ENCODE results near the gene ATE1.
"Not testable (repeated sequence)": the region's sequence is repeated elsewhere in the genome, so short reads cannot be mapped to it uniquely, and the experiment has no call there.

The ATE1 gene

DNA sequence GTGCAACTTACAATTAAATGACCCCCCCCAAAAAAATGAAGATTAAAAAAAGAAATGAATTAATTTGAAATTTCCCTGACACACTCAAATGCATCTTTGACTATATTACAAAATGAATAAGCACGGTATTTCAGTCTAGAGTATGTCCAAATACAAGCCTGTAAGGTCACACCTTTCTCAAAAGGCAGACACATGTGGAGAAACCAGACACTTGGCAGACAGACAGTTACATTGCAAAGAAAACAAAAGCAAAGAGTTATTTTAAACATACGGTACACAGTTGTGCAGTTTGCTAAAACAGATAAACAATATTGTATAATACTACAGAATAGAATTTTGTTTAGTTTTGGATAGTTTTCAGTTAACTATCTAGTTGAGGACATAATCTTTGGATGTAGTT lies 153.0 kb downstream of the ATE1 start:
- no peak for DNase-seq

DNA sequence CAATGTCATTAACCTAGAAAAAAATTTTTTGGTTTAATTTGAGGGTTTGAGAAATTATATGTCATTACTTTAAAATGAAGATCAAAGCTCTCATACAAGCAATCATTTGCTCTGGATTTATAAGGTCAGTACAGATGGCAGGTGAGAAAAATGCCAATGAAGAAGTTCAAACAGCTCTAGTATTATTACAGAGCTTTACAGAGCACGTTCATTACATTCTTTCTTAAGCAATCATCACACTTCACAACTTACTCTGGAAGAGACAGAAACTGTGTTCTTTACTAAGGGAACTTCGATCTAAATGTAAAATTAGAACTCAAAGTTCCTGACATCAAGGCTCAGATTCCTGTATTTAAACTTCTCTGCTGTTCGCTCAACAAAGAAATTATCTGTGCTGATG lies 153.4 kb downstream of the ATE1 start:
- no peak for DNase-seq

DNA sequence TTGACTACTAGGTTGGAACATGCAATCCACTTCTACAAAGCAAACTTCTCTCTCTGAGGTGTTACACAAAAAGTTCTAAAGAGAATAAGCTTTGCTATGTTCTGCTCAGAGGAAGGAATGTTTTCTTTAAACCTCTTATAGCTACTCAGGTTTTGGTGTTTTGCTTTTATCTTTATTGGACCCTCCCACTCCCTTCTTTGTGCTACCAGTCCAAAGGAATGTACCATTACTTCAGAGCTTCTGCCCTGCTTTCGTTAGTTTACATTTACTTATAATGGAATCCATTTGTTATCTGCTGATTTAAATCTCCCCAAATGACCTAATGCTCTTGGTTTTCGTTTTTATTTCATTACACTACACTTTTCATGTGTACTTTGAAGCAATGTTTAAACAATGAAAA lies 154.9 kb downstream of the ATE1 start:
- DNase-seq = no peak

DNA sequence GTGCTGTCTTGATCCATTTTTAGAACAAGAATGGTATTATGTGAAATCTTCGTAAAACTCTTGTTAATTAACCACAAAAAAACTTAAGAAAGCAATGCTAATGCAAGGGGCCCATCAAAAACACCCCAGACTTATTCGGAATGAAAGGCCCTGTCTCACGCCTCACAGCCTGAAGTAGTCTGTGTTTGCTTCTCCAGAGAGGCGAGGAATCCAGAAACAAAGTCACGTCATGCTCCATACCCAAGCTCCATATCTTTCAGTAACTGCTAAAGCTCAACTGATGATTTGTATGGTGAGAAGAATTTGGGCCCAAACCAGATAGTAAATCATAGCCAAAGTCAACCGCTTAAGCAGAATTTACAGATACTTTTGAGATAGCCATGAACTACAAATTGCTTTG lies 155.4 kb downstream of the ATE1 start:
- DNase-seq = no peak

DNA sequence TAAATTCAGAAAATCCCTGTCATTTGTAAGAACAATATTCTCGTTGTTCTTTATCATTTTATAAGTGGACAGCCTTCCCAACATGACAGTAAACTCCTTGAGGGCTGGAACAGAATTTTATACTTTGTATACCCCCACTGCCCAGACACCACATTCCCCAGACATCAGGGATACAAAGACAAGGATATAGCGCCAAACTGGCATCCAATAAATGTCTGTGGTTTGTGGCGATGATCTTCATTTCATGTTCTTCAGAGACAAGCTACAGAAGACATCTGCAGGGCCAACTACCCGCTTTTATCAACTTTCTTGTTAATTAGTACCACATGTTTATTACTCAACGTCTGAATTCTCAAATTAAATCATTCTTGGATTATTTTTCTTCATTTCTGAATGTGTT lies 155.9 kb downstream of the ATE1 start:
- DNase-seq = no peak

DNA sequence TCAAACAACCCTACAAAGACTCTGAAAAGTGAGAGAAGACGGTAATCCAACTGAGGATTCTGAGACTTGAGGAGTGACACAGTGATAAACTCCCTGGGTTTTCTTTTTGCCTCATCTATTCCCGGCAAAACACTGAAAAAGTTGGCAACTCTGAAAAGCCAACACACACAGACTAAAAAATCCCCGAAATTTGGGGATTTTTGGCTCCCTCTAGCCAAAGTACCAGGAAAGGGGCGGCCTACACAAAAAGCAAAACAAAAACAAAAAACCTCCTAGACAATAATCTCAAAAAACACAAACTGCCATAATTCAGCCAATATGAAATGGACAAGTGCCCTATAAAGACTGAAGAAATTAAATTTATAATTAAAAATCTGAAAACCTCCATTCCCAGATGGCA lies 161.4 kb downstream of the ATE1 start:
- DNase-seq = no peak

DNA sequence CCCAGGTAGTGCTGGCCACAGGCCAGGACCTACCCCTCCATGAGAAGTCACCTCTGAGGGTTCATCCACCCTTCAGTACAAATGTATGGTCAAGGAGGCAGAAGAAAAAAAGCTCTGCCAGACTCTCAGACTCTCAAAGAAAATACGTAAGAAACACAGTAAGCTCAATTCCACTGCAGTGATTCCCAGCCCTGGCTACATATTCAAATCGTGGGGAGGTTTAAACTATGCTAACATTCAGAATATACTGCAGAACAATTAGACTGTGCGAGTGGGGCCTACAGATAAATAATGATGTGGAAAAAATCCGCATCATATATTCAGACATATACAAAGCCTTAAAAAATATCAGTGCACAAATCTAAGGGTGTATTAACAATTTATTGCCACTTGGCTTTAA lies 162.6 kb downstream of the ATE1 start:
- no peak for DNase-seq

DNA sequence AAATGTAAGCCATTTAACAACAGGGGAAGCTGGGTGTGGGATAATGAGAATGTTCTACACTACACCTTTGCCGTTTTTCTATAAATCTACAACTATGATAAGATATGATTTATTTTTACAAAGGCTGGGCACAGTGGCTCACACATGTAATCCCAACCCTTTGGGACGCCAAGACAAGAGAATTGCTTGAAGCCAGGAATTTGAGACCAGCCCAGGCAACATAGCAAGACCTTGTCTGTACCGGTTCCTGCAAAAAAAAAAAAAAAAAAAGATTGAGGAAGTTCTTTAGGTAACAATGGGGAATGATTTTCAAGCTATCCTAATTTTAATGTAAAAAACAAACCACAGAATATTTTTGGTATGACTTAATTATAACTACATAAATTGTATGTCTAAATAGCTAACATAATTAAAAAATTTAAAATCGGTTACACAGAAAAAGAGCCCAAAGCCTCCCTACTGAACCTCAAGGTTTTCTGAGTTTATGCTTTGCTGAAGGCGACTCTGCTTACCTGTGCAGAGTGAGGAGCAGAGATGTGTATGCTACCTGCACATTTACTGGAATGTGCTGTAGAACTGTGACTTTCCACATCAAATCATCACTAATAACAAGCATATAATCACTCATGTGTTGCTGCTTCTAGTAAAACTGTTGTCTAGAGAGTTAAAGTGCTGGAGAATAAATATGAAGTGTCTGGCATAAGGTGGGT lies 163.4 kb downstream of the ATE1 start:
- DNase-seq = no peak

DNA sequence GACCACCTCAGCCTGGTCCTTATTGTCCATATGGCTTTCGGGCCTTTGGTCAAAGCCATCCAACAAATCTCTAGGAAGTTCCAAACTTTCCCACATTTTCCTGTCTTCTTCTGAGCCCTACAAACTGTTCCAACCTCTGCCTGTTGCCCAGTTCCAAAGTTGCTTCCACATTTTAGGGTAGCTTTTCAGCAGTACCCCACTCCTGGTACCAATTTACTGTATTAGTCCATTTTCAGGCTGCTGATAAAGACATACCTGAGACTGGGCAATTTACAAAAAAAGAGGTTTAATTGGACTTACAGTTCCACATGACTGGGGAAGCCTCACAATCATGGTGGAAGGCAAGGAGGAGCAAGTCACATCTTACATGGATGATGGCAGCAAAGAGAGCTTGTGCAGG lies 170.6 kb downstream of the ATE1 start:
- DNase-seq = not testable (repeated sequence)

DNA sequence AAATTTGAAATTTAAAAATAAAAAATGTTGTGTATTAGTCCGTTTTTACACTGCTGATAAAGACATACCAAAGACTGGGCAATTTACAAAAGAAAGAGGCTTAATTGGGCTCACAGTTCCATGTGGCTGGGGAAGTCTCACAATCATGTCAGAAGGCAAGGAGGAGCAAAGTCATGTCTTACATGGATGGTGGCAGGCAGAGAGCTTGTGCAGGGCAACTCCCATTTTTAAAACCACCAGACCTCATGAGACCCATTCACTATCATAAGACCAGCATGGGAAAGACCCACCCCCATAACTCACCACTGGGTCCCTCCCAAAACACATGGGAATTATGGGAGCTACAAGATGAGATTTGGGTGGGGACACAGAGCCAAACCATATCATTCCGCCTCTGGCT lies 172.3 kb downstream of the ATE1 start:
- not testable (repeated sequence) for DNase-seq

DNA sequence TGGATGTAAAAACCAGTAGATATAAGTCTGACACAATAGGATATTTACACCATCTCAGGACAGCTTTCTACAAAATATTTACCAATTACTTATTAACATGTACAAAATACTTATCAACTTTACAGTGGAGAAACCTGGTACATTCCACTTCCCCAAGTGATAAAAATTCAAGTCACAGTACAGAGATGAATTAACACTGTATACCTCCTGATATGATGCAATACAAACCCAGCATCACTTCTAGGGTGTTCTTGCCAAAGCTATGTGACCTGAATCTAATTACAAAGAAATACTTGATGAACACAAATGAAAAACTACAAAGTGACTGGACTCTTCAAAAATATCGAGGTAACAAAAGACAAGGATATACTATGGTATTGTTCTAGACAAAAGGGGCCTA lies 173.2 kb downstream of the ATE1 start:
- no peak for DNase-seq

DNA sequence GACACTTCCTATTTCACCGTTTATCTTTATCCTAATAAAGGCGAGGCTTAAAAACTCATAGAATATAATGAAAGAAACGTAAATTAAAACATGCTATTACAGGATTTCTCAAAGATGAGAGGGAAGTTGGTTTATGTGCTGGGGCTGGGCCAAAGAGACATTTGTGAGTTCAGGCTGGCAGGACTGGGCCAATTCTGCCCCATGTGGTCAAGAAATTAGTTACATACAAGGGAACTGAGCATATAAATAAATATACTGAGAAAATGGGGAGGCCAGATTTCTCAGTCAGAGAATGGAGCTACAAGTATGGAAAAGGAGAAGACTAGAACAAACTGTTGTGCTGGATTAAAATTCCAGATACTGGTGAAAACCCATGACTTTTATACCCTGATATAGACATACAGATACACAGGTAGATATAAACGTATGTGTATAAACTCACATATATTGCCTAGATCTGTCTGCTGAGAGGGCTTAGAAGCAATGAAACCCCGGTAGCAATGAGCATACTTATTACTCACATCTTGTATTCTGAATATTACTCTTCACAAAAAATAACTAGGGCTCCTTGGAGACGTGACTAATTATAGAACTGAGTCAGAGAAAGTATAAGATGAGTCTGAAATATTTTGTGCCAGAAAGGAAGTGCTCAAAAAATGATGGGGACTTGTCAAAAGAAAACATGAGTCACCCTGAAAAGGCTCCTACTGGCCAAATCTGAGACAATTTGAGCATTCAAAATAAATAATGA lies 173.9 kb downstream of the ATE1 start:
- DNase-seq = no peak

DNA sequence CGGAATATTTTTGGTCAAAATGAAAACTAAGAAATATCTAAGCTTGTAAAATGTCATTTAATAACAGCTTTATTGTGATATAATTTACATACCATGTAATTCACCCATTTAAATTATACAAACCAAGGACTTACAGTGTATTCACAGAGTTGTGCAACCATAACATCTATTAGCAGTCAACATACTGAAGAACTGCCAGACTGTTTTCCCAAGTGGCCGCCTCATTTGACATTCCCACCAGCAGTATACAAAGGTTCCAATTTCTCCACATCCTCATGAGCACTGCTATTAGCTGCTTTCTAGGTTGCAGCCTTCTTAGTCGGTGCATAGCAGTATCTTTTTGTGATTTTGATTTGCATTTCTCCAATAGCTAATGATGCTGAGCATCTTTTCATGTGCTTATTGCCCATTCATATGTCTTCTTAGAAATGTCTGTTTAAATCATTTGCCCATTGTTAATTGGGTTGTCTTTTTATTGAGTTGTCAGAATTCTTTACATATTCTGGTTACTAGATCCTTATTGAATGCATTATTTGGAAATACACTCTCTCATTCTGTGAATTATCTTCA lies 176.6 kb downstream of the ATE1 start:
- no peak for DNase-seq

DNA sequence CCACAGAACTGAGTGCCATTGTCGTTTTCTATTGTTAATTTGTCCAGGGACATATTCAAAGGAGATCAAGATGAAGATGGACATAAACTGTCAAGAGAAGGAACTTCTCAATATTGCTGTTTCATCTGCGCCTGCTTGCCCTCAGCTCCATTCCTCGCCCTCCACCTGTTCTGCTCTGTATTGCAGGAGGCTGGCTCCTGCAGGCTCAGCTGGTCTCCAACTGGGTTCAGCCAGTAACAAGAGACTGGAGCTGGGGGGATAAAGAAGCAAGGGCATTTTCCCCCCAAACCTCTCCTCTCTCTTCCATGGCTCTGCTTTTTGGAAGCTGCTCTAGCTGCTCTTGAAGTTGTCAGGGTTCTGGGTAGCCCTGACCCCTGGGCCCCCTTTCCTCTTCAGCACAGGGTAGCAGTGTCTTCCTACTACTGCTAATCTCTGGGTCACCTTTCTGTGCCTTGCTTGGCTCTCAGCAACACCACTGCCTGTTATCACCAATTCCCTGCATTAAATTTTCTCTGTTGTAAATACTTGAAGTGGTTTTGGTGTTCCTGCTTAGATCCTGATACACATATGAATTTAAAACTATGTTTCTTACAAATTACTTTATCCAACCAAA lies 180.6 kb downstream of the ATE1 start:
- no peak for DNase-seq

DNA sequence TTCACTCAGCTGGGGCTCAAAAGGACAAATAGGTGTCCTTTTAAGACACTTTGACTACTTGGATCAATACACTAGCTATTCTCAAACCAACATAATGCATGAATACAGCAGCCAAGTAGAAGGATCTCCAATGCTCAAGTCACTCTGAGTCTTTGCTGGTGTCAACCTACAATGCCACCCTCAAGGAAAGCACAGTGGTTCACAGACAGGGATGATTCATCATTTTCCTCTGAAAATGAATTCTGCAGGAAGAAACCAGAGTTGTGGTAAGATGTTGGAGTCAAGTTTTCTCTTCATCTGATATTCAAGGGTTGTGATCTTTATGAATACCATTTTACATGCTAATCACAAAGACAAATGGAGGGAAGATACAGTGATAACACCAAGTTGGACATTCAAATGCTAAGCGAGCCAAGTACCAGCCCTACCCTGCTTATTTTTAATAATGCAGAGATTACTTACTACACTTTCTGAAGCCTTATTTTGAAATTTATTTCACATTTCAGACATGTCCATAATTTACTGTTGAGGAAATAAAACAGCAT lies 186.5 kb downstream of the ATE1 start:
- DNase-seq = no peak

DNA sequence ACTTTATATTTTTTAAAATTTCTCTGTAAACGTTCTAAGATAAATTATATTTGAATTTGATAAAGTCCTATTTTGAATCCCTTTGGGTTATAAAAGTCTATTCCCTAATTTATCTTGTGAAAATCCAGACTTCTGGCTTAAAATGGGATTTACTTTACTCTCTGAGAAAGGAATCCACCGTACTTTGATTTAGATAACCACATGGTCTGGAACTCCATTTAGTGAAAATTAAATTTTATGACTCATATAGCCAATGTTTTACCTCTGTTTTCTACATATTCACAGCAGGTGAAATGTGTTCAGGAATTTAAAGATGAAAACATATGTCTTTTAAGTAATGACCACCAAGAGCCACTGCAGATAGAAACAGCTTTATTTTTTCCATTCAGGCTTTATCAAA lies 187.8 kb downstream of the ATE1 start:
- no peak for DNase-seq

DNA sequence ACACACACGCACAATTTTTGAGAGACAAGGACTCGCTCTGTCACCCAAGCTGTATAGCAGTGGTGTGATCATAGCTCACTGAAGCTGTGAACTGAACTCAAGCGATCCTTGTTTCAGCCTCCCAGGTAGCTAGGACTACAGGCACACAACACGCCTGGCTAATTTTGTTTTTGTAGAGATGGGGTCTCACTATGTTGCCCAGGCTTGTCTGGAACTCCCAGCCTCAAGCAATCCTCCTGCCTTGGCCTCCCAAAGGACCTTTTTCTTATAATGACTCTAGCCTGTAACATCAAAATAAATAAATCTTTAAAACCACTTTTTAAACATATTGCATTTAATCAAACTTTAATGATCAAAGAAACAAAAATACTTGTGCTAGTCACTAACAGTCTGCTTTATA lies 188.7 kb downstream of the ATE1 start:
- no peak for DNase-seq

DNA sequence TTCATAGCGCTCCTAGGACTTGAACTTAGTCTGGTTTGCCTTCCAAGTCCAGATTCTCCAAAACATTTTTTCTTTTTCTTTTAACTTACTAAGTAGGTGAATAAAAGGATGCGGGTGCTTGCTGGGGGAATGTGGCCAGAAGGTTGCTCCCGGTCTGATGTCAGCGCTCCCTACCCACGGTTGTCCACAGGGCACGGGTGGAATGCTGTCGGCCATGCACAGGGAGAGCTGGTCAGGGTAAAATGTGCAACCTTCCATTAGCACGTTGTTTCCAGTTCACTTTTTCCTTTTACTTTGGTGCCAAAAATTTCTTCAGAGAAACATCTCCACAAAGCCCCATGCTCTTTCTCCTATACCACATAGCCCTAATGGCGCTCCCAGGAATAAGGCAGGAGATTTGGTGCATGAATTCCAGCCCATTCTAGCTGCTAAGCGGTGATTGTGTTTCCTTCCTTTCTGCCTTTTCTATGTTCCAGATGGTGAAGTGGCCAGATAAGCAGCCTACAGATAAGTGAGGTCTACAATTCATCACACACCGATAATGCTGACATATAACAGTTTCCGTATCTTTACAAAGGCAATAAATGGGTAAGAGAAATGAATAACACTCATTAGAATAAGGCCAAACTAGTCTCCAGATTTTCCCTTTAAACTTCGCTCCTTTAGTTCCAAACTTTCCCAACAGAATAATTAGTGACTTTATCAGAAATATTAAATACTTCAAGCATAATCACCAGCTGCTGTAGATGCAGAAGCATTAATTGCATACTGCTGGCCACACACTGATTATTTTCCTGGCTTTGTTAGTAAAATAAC lies 191.3 kb downstream of the ATE1 start:
- no peak for DNase-seq

DNA sequence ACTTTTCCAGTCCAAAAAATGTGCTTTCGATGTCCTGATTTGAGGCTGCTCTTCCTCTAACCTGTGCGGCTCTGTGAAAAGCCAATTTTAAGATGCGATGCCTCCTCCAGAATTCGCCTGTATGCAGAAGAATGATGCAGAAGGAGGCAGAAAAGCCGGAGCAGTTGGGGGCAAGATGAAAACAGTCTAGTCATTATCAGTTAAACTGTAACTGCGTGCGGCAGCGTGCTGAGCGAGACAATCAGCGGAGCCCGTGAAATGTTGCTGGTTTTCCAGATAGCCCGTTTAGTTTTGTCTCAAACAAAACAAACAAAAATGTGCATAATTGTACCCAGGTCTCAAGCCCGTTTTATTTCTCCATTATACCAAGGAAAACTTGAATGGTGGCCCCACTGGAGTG lies 192.6 kb downstream of the ATE1 start:
- no peak for DNase-seq

DNA sequence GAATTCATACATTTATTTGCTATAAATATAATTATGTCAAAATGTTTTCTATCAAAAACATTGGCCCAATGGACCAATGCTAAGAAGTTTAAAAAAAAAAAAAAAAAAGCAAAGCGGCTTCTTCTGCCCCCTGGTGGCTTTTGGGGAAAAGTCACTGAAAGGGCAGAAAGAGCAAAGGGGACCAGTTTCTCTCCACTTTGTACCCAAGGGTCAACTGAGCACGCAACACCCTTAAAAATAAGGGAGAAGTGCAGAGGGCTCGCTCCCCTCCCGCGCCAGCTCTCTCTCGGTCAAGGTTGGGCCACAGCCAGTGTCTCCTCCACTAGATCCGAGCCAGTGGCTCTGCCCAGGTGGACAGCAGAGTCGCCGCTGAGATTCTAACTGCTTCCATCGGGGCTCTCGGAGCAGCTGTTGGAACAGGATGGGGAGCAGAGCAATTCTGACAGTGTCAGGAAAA lies 193.2 kb downstream of the ATE1 start:
- no peak for DNase-seq

DNA sequence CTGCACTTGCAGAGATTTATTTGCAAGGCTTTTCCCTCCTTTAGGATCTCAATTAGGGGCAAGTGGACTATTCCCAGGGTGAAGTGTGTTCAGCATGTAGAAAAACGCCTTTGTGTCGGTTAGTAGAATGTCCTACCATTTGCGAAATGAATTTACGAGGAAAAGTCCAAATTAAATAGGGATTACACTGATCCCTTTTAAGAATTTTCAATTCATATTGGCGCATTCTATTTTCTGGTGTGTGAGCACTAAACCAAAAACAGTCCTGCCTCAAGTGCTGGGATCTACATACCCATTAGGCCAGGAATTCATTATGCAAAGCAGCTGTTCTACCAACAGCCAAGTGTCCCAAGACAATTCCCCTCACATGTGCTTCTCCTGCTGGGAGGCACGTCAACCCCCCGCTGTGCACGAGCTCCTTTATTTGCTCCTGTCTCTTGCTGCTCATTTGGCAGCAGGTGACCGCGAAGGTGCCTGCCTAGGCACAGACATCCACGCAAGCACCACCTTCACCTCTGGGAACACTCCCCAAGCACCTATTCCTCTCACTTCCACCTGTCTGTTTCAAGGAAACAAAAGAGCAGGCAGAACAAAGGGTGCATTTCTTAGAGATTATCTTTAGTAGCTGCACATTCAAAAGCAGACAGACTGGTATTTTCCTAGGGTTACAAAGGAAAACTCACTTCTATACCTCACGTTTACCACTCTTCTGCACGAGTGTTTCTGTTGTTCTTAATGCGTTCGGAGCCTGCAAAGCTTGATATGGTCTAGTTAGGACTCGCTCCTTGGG lies 195.0 kb downstream of the ATE1 start:
- no peak for DNase-seq

DNA sequence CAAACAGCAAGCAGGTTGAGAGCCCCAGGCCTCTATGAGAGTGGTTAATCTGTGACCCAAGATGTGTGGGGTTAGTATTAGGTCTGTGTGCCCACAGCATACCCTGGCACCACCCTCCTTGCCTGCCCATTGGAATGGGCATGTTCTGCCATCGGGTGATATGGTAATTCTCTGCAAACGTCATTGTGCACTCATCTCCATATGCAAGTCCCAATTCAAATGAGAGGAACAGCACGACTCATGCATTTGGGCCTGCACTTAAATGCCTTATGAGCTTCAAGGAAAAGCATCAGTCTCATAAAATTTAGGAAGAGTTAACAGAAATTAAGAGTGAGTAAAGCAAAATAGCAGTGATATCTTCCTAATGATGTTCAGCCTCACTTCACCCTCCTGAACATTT lies 195.7 kb downstream of the ATE1 start:
- DNase-seq = no peak

Data from NCI-H2107 (cell line).